DOHH2 (cell line): ENCODE measurements around the gene STARD13.

Experiments
- EZH2phosphoT487 ChIP-seq: fragments of 200-600 bp; sonication (generic); IDR thresholded peaks from 2 replicates; pipeline ENCODE4 v1.6.1; 2017; ENCODE audit warnings: borderline replicate concordance, mild to moderate bottlenecking, antibody characterized with exemption, low read length, moderate library complexity, mixed read lengths
- TF ChIP-seq, protein P1 (sequence below): fragments of 200-600 bp; sonication (generic); IDR thresholded peaks from one replicate; pipeline ENCODE4 v1.5.1; 2014; ENCODE audit warnings: antibody characterized with exemption, mild to moderate bottlenecking, low read depth, low read length; ENCODE audit not compliant: poor library complexity, severe bottlenecking

DNA sequence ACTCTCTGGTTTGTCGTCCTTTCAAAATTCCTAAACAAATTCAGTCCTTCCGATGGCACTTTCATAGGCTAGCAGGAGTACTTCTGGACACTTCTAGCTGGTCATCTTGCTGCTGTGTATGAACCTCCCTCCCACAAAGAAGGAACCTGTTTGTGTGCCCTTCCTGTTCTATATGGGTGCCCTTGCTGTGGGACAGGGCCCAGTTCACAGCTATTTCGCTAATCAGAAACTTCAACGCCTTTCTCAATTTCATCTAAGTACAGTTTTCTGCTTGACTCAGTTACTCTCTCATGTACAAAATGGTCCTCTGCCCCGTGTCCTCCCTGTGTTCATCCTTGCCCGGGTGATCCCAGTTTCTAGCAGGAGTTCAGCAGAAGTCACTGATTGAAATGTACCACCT, 96.1 kb downstream of the STARD13 start:
- TF ChIP-seq, protein P1, sequence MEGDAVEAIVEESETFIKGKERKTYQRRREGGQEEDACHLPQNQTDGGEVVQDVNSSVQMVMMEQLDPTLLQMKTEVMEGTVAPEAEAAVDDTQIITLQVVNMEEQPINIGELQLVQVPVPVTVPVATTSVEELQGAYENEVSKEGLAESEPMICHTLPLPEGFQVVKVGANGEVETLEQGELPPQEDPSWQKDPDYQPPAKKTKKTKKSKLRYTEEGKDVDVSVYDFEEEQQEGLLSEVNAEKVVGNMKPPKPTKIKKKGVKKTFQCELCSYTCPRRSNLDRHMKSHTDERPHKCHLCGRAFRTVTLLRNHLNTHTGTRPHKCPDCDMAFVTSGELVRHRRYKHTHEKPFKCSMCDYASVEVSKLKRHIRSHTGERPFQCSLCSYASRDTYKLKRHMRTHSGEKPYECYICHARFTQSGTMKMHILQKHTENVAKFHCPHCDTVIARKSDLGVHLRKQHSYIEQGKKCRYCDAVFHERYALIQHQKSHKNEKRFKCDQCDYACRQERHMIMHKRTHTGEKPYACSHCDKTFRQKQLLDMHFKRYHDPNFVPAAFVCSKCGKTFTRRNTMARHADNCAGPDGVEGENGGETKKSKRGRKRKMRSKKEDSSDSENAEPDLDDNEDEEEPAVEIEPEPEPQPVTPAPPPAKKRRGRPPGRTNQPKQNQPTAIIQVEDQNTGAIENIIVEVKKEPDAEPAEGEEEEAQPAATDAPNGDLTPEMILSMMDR: no peak
- no peak for TF ChIP-seq EZH2phosphoT487
